GM12865 (cell line): ENCODE results near the gene LILRB1.
A peak's percentile ranks its signal among the peaks of the same experiment; 100 is the strongest.

ENCODE experiments used
- DNase-seq: peaks from one replicate; pipeline ENCODE4 v3.0.0; 2010; ENCODE audit warnings: low read depth
- H3K4me3 ChIP-seq: 2 replicates; pipeline ENCODE4 v1.5.1; 2011; ENCODE audit warnings: mild to moderate bottlenecking, low read depth, low read length, control low read depth
- TF ChIP-seq, protein P1 (sequence below): IDR thresholded peaks from 2 replicates; pipeline ENCODE4 v1.5.1; 2011; ENCODE audit warnings: low read length, control low read depth, low read depth, inconsistent platforms; ENCODE audit not compliant: insufficient read depth; ENCODE audit errors: missing control alignments

LILRB1 gene

DNA sequence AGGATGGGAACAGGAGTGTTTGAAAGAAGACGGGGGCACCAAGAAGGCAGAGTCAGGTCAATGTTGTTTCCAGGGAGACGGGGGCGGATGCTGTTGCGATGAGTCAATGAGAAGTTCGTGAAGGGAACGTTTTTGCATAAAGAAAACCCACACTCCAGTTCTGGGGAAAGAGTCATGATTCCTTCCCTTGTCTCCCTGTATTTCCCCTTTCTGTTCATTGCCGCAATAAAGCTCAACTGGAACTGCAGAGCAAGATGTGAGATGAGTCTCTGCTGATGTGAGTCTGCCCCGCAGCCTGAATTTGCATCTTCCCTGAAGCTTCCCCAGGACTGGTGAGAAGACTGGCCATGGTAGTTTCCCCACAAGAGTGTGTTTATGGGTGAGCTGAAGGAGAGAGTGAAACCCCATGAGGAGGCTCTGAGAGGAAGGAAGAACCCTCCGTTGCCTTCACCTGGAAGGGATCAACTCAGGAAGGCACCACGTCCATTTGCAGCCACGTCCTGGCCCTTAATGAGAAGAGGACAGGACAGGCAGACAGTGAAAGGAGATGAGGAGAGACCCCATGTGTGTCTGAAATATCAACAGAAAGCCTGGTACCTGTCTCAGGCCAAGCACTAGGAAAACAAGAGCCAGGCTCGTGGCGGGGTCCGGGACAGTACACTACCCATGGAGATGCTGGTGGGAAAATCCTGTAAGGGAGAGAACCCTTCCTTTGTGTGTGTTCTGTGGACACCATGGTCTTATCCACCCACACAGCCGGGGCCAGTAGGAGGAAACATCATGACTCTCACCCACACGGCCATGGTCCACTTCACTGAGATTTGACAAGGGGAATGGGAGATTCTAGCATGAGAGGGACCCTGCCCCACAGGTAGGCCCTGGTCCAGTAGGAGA, 23.1 kb upstream of the LILRB1 start:
- peak; percentile 66 for DNase-seq
- TF ChIP-seq, protein P1, sequence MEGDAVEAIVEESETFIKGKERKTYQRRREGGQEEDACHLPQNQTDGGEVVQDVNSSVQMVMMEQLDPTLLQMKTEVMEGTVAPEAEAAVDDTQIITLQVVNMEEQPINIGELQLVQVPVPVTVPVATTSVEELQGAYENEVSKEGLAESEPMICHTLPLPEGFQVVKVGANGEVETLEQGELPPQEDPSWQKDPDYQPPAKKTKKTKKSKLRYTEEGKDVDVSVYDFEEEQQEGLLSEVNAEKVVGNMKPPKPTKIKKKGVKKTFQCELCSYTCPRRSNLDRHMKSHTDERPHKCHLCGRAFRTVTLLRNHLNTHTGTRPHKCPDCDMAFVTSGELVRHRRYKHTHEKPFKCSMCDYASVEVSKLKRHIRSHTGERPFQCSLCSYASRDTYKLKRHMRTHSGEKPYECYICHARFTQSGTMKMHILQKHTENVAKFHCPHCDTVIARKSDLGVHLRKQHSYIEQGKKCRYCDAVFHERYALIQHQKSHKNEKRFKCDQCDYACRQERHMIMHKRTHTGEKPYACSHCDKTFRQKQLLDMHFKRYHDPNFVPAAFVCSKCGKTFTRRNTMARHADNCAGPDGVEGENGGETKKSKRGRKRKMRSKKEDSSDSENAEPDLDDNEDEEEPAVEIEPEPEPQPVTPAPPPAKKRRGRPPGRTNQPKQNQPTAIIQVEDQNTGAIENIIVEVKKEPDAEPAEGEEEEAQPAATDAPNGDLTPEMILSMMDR = no peak
- peak overlapping the region; percentile 14 for H3K4me3 ChIP-seq

GRCh38 chr19:54607785-54608150, 22.5 kb upstream of the LILRB1 start:
- TF ChIP-seq, protein P1 = no peak
- DNase-seq = no peak

GRCh38 chr19:54608205-54608604, 22.1 kb upstream of the LILRB1 start:
- DNase-seq = no peak
- TF ChIP-seq, protein P1 = no peak
- no peak overlapping the region for H3K4me3 ChIP-seq

More at GRCh38 chr19:54607785-54608150, 22.5 kb upstream of the LILRB1 start:
- no peak overlapping the region for H3K4me3 ChIP-seq

GRCh38 chr19:54608792-54609191, 21.5 kb upstream of the LILRB1 start:
- DNase-seq = no peak
- H3K4me3 ChIP-seq = no peak overlapping the region
- TF ChIP-seq, protein P1 = no peak

DNA sequence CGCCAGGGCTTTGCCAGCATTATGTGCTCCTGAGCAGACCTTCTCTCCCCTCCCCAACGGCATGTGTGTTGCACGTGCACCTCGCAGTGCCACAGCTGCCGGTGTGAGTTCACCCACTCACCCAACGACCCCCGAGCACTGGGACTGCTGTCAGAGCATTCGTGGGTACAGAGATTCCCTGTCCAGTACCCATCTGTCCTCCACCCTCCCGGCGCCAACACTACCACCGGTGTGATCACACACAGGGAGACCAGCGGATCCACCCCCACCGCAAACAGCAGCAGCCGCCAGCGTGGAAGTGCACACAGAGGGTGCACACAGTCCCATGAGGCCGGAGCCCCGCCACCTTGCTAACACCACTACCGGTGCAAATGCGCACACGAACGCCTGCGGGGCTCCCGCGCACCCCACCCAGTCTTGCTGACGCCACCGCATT, 20.9 kb upstream of the LILRB1 start:
- DNase-seq = no peak
- TF ChIP-seq, protein P1 = no peak
- H3K4me3 ChIP-seq = no peak overlapping the region

GRCh38 chr19:54612428-54612827, 17.9 kb upstream of the LILRB1 start:
- TF ChIP-seq, protein P1 = no peak
- no peak for DNase-seq
- no peak overlapping the region for H3K4me3 ChIP-seq
